ENCODE results near the gene GALNT18. TPM values are rescaled to one million over a fixed set of nuclear protein-coding genes. Genes with fewer than 3 reads are reported as not detected.

Gene GALNT18
- total RNA-seq, 4 donors from 2014 or later, result 3.5 to 31.4 (median 11.1) TPM

DNA sequence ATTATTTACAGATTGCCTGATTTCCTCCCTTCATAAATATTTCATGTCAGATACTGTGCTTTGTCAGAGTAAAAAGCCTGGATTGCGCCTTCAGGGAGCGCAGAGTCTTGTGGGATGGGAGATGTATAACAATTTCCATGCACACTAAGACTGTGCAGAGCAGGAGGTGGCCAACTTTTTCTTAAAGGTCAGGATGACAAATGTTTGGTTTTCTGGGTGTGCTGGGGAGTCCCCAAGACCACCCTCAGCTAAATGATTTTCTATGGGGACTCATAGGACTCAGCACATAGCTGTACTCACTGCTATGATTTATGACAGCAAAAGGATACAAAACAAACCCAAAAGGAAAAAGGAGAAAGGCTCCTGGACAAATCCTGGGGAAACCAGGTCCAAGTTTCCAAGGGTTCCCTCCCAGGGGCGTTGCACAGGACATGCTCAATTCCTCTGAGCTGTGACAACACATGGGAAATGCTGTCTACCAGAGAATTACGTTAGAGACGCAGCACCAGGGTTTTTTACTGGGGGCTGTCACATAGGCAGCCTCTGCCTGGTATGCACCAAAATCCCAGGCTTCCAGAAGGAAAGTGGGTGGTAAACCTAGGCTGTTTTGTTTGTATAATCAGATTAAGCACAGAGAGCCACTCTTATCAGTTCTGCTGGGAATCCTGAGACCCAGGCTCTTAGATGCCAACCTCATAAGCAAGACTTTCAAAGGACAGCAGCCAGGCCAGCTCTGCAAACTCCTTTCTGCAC, 327.8 kb downstream of the GALNT18 start:
- DNase-seq, result no peak
- Histone ChIP-seq H3K36me3 (no peaks in the 10 kb centered on the region), H3K27me3 (no peaks in the 10 kb centered on the region), H3K4me1 (no peaks in the 10 kb centered on the region), H3K4me3 (no peak overlapping the region), H3K27ac (no peak overlapping the region), H3K9me3 (no peaks in the 10 kb centered on the region)
- TF ChIP-seq, protein P1, sequence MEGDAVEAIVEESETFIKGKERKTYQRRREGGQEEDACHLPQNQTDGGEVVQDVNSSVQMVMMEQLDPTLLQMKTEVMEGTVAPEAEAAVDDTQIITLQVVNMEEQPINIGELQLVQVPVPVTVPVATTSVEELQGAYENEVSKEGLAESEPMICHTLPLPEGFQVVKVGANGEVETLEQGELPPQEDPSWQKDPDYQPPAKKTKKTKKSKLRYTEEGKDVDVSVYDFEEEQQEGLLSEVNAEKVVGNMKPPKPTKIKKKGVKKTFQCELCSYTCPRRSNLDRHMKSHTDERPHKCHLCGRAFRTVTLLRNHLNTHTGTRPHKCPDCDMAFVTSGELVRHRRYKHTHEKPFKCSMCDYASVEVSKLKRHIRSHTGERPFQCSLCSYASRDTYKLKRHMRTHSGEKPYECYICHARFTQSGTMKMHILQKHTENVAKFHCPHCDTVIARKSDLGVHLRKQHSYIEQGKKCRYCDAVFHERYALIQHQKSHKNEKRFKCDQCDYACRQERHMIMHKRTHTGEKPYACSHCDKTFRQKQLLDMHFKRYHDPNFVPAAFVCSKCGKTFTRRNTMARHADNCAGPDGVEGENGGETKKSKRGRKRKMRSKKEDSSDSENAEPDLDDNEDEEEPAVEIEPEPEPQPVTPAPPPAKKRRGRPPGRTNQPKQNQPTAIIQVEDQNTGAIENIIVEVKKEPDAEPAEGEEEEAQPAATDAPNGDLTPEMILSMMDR (IDR thresholded peaks at IDR 0.05), result no peak
- TF ChIP-seq POLR2A (IDR thresholded peaks at IDR 0.05), result no peak

DNA sequence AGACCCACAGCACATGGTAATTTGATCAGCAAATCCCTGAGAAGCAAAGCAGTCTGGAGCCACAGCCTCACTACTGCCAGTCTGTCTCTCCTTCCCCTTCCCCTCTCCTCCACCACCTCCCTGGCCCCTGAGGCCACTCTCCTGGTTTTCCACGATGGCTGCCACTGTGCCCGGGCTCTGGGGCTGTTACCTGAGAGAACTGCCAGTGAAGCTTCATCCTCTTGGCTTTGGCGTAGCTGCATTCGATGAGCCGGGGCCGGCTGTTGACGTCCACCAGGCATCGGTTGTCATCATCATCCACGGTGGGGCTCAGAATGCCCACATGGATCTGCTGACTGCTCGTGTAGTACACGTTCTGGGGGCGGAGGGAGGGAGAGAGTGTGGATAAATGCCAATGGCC, 329.0 kb downstream of the GALNT18 start:
- no peak for DNase-seq
- no peaks in the 10 kb centered on the region for H3K4me1 ChIP-seq
- H3K36me3 ChIP-seq, result no peaks in the 10 kb centered on the region
- H3K27me3 ChIP-seq, result no peaks in the 10 kb centered on the region
- no peak overlapping the region for H3K27ac ChIP-seq
- H3K4me3 ChIP-seq, result no peak overlapping the region
- H3K9me3 ChIP-seq, result no peaks in the 10 kb centered on the region
- no peak for TF ChIP-seq POLR2A (IDR thresholded peaks at IDR 0.05)
- TF ChIP-seq, protein P1 (IDR thresholded peaks at IDR 0.05), result no peak

DNA sequence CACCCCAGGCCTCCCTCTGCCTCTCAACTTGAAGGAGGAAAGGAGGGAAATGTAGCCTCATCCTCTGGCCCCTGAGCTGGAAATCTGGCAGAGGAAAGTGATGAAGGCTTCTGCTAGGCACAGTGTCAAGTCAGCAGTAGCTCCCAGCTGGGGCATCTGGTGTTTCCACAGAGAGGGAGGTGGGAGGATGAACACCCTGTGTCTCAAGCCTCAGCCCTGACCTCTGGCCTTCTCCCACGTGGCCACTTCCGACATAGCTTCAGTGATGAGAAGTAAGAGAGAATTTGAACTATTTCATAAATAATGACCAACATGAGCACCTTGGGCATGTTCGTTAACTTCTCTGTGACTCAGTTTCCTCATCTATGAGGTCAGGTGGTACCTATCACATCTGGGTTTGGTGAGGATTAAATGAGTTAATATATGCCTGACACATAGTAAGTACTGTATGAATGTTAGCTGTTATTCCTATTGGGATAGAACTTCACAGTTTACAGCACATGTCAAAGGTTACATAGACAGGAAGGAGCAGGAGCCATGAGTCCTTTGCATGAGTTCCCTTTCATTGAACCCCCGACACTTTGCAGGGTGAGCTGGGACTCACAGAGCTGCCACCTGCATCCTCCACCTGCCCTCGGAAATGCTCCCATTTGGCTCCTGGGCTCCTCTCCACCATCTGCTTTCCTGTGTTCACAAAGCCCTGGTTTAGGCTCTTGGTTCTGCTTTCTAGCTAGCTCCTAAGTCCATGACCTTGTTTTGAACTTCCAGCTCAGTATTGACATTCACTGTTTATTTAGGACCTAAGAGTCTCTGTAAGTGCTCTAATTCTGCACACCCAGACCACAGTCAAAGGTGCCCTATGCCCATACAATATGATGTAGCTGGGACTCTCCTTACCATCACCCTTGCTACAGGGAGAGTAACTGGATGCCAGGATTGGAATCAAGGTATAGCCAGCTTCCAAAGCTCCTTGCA, 330.5 kb downstream of the GALNT18 start:
- TF ChIP-seq POLR2A (IDR thresholded peaks at IDR 0.05), result no peak
- TF ChIP-seq, protein P1 (IDR thresholded peaks at IDR 0.05), result no peak

DNA sequence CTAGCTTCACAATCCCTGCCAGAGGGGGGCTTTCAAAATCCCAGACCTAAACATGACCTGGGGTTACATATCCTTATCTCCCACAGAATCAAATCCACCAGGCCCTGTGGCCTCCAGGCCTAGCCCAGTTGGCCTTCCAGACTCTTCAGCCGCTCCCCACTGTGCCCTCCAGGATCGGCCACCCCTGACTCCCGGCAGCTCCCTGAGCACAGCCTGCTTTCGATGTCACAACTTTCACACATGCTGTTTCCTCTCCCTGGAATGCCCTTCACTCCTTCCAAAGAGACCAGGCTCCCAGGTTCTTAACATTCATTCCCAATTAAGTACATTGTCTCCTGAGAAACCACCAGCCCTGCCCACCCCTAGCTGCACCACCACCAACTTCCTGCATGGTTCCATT, 331.5 kb downstream of the GALNT18 start:
- Histone ChIP-seq H3K4me3 (no peak overlapping the region), H3K36me3 (no peaks in the 10 kb centered on the region), H3K27me3 (no peaks in the 10 kb centered on the region), H3K27ac (no peak overlapping the region), H3K4me1 (no peaks in the 10 kb centered on the region), H3K9me3 (no peaks in the 10 kb centered on the region)
- TF ChIP-seq, protein P1 (IDR thresholded peaks at IDR 0.05), result no peak
- no peak for TF ChIP-seq POLR2A (IDR thresholded peaks at IDR 0.05)
- no peak for DNase-seq

More for the DNA sequence above, 330.5 kb downstream of the GALNT18 start:
- H3K27ac ChIP-seq, result no peak overlapping the region
- no peak overlapping the region for H3K4me3 ChIP-seq
- no peaks in the 10 kb centered on the region for H3K36me3 ChIP-seq
- no peak for DNase-seq
- H3K4me1 ChIP-seq, result no peaks in the 10 kb centered on the region
- H3K27me3 ChIP-seq, result no peaks in the 10 kb centered on the region
- H3K9me3 ChIP-seq, result no peaks in the 10 kb centered on the region

DNA sequence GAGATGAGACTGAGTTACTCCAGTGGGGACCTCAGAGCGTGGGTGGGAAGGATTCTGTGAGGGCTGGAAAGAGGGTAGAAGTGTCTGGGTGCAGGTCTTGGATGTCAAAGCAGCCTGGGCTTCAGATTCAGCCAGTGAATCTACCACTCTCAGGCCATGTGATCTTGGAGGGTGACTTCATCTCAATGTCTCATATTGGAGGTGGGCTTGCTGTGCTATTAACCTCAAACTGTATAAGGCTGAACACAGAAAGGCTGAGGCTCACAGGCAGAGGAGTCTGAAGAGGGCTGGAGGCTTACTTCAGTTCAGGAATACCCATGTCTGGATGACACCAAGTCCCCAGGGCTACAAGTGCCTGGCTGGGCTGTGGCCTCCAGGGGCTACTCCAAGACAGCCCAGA, 332.1 kb downstream of the GALNT18 start:
- DNase-seq, result no peak
- H3K4me3 ChIP-seq, result no peak overlapping the region
- no peaks in the 10 kb centered on the region for H3K36me3 ChIP-seq
- H3K27ac ChIP-seq, result no peak overlapping the region
- TF ChIP-seq, protein P1 (IDR thresholded peaks at IDR 0.05), result no peak
- TF ChIP-seq POLR2A (IDR thresholded peaks at IDR 0.05), result no peak
- H3K9me3 ChIP-seq, result no peaks in the 10 kb centered on the region
- H3K4me1 ChIP-seq, result no peaks in the 10 kb centered on the region
- no peaks in the 10 kb centered on the region for H3K27me3 ChIP-seq
